ENCODE data around the gene AHI1.

- TF ChIP-seq ZNF384 (IDR thresholded peaks at IDR 0.05; ENCODE audit: borderline replicate concordance, low read depth, low read length) (no peak), POLR2A (IDR thresholded peaks at IDR 0.05; ENCODE audit: low read depth, low read length) (no peak), YY1 (IDR thresholded peaks at IDR 0.05; ENCODE audit: low read depth, low read length) (no peak), CTCF (IDR thresholded peaks at IDR 0.05 in 2 of 3, conservative IDR thresholded peaks at IDR 0.05 in 1 of 3; ENCODE audit: control insufficient read depth in 2 of 3, extremely low read depth in 1 of 3, insufficient read depth in 1 of 3, low read depth in 3 of 3, low read length in 3 of 3) (no peak), PAX8 (IDR thresholded peaks at IDR 0.05) (no peak), PBX3 (IDR thresholded peaks at IDR 0.05; ENCODE audit: insufficient replicate concordance, low read depth, low read length) (no peak), ZNF217 (IDR thresholded peaks at IDR 0.05) (no peak), BHLHE40 (IDR thresholded peaks at IDR 0.05; ENCODE audit: borderline replicate concordance in 1 of 2, low read depth in 2 of 2, low read length in 1 of 2) (no peak), PRDM15 (CRISPR knock-in tag; IDR thresholded peaks at IDR 0.05) (no peak), RCOR1 (conservative IDR thresholded peaks at IDR 0.05; ENCODE audit: low read depth, low read length) (no peak), RELA (IDR thresholded peaks at IDR 0.05; ENCODE audit: borderline replicate concordance, partially characterized antibody) (no peak), POLR2AphosphoS2 (IDR thresholded peaks at IDR 0.05; ENCODE audit: low read depth, low read length) (no peak), GATAD2B (conservative IDR thresholded peaks at IDR 0.05; ENCODE audit: low read depth) (no peak), REST (IDR thresholded peaks at IDR 0.05; ENCODE audit: low read depth, low read length) (no peak)
Measured at GRCh38 chr6:135234492-135234780, 263.1 kb downstream of the AHI1 start.

Data from GM12878 (cell line).